ACHN (cell line): ENCODE measurements around the gene FSTL1.

Experiments used
- DNase-seq: peaks from one replicate; pipeline ENCODE4 v3.0.0-alpha.2; 2015
- in situ Hi-C: cut with HindIII; loops from 2 replicates; pipeline ENCODE4 v1.10.0; 2017; ENCODE audit warnings: low sequenced_read_pairs, low pct_ligation_motif_present, low pct_unique_long_range_greater_than_20kb

FSTL1 gene, protein sequence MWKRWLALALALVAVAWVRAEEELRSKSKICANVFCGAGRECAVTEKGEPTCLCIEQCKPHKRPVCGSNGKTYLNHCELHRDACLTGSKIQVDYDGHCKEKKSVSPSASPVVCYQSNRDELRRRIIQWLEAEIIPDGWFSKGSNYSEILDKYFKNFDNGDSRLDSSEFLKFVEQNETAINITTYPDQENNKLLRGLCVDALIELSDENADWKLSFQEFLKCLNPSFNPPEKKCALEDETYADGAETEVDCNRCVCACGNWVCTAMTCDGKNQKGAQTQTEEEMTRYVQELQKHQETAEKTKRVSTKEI

DNA sequence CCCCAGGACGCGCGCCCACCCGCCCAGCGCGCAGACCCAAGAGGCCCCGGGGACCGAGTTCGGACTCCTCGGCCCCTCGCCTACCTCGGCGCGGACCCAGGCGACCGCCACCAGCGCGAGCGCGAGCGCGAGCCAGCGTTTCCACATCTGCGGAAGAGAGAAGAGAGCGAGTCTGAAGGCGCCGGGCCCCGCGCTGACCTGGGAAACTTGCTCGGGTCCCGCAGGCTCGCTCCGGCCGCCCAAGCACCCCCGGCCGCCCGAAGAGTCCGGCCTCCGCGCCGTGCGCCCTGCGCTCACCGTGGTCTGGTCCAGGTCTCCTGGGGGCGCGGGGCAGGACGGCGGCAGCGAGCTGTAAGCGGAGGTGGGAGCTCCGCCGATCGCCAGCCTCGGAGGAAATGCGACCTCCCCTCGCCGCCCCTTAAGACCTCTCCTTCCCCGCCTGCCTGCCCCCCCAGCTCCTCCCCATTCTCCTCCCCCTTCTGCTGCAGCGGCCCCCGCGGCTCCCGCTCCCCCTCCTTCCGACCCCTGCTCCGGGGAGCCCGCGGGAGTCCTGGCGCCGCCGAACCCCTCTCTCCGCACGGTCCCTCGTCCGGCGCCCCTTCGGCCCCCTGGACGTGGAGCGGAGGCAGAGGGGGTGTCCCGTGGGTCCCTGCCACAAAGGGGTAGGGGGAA, at the start of gene FSTL1:
FSTL1 (minus strand) TSS at position 393 of the 672 bp plus-strand sequence; CDS start at position 147, 246 bp downstream.
- peak; percentile 39 for DNase-seq
- in situ Hi-C loops, result no loop called here

- DNase-seq, result peak; percentile 15
- in situ Hi-C loops, result no loop called here
These were observed 48.0 kb upstream of the FSTL1 start for GRCh38 chr3:120498556-120499346.

- in situ Hi-C loops, result no loop called here
- no peak for DNase-seq
These were observed 47.0 kb upstream of the FSTL1 start for GRCh38 chr3:120497818-120498217.

DNA sequence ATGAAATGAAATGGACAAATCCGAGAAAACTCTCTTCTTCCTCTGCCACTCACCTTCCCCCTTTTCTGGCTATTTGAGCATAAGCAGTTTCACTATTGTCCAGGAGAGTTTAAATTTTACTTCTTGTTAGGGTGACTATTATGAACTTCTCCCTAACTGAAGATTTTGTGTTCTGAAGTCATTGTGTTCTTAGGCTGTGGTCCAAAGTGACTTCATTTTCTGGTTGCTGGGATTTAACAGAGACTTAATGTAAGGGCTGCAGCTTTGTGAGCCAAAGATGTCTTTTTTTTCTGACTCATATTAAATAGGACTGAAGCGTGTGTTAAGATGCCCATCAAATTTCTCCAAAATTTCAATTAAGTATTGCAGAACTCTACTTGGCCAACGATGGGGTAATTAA, 46.5 kb upstream of the FSTL1 start:
- in situ Hi-C loops, result no loop called here
- DNase-seq, result peak; percentile 35

- DNase-seq, result peak; percentile 16
- in situ Hi-C loops, result no loop called here
These were observed 45.6 kb upstream of the FSTL1 start for GRCh38 chr3:120496278-120497002.

DNA sequence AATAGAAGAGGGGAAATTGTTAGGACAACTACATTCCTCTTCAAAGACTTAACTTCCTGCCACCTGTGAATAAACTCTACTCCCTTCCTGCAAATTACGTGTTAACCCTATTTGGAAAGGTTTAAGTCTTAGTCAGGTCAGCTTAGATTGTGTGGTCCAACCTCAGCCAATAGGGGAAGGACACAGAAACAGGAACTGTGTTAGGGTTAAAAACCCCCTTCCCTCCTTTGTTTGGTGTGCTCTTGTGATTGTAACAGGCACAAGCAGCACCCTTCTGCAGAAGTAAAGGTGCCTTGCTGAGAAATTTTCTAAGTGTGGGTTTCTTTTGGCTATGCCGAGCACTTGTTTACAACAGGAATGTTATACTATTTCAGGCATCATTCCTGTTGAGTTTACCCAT, 45.0 kb upstream of the FSTL1 start:
- DNase-seq, result no peak
- in situ Hi-C loops, result no loop called here

- DNase-seq, result no peak
- in situ Hi-C loops, result no loop called here
These were observed 41.3 kb upstream of the FSTL1 start for GRCh38 chr3:120492103-120492502.

DNA sequence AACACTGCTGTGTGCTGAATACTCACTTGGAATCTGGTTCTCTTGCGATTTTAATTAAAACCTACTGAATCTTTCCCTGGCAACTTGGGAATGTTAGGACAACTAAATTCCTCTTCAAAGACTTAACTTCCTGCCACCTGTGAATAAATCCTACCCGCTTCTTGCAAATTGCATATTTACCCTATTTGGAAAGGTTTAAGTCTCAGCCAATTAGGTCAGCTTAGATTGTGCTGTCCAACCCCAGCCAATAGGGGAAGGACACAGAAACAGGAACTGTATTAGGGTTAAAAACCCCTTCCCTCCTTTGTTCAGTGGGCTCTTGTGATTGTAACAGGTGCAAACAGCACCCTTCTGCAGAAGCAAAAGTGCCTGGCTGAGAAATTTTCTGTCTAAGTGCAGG, 38.6 kb upstream of the FSTL1 start:
- in situ Hi-C loops, result no loop called here
- no peak for DNase-seq

- in situ Hi-C loops, result no loop called here
- no peak for DNase-seq
These were observed 37.5 kb upstream of the FSTL1 start for GRCh38 chr3:120488296-120488695.

- in situ Hi-C loops, result no loop called here
- no peak for DNase-seq
These were observed 36.4 kb upstream of the FSTL1 start for GRCh38 chr3:120487191-120487650.

DNA sequence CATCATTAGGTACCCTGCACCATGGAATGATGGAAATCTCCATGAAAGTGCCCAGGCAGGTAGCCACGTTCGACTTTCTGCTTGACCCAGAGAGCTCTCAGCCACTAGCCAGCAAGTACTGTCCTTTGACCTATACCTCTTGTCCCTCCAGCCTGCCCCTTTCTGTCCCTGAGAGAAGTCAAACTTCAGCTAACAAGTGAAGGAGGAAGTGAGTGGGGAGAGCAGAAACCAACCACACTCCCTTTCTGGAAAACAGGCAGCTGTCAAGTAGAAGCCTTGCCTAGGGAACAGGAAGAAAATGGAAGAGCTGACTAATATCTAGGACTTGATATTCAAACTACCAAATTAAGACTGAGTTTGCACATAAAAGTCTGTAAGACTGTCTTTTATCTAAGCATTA, 30.3 kb upstream of the FSTL1 start:
- in situ Hi-C loops, result no loop called here
- DNase-seq, result no peak

GRCh38 chr3:120477781-120478180, 27.0 kb upstream of the FSTL1 start:
- DNase-seq, result no peak
- in situ Hi-C loops, result no loop called here

GRCh38 chr3:120475722-120476377, 25.1 kb upstream of the FSTL1 start:
- no peak for DNase-seq
- in situ Hi-C loops, result no loop called here

DNA sequence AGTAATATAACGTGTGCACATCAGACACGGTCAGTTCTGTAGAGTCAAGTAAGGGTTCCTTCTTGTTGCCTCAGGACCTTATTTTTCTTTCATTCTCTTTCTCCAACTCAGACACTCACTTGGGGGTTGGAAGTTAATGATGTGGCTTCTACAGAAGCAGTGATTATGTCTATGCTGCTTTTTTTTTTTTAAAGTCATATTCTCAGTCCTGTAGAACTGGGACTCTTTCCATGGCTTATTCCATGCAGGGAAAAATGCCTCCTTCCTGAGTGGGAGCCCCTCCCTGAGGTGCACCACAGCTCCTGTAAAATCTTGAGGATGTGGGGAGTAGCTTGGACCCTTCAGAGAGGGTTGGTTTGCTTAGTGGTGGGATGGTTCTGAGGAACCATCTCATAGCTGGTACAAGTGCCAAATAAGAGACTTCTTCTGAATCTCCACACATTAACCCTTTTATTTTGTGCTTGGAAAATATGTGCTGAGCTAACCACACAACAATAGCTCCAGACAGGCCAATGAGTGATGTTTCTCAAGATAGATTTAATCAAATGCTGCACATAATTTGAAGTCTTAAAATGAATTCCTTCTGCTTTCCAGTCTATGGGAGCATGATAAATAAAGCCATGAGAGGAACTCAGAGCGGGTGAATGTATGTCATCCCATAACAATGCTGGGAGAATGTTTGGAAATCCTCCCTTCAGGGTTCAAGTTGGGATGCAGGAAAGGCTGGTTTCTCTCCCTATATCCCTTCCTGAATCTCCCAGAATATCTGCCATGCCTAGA, 23.3 kb upstream of the FSTL1 start:
- no peak for DNase-seq
- in situ Hi-C loops, result no loop called here

DNA sequence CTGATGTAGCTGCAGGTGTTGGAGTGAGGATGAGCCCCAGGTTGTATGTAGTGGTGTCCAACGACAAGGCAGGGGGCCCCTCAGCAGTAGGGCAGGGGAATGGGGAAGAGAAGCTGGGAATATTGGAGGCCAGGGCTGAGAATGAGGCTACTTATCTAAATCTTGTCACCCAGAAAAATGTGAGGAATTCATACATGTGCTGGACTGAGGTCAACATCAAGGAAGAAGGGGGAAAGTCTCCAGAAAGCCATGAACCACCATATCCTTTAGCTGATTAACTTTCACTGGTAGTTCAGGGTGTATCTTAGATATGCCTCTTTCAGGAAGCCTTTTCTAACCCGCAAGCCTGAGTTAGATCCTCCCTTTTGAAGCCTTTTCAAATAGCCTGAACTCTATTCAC, 22.6 kb upstream of the FSTL1 start:
- DNase-seq, result no peak
- in situ Hi-C loops, result no loop called here

DNA sequence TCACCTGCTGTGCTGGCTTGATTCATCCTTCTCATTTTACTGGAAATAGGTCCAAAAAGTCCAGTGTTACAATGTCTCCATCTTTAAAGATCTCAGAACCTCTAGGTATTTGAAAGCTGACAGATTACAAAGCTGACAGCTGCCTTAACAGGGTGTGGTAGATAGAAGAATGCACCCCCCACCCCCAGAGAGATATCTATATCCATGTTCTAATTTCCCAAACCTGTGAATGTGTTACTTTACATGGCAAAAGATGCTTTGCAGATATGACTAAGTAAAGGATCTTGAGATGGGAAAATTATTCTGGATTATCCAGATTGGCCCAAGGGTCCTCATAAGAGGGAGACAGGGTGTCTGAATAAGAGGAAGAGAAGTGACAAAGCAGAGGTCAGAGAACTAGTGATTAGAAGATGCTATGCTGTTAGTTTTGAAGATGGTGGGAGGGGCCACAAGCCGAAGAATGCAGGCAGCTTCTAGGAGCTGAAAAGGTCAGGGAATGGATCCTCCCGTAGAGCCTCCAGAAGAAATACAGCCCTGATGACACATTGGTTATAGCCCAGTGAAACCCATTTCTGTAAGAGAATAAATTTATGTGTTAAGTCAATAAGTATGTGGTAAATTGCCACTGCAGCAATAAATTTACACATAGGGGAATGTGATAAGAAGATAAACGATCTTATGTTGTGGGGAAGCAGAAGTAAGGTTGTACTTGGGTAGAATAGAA, 21.5 kb upstream of the FSTL1 start:
- DNase-seq, result no peak
- in situ Hi-C loops, result no loop called here

DNA sequence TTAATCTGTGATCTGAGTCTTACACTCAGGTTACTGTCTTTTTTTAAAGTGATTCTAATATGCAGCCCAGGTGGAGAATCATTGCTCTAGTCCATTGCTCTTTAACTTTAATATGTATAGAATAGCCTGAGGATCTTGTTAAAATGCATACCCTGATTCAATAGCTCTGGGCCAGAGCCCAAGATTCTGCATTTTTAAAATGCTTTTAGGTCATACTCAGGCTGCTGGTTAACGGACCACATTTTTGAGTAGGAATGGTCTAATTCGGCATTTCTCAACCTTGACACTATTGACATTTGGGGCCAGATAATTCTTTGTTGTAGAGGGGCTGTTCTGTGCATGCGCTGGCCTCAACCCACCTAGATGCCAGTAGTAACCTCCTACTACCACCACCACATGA, 20.9 kb upstream of the FSTL1 start:
- peak; percentile 25 for DNase-seq
- in situ Hi-C loops, result no loop called here
